ENCODE data around the gene SLC22A31.
"Not testable (repeated sequence)": the region's sequence is repeated elsewhere in the genome, so short reads cannot be mapped to it uniquely, and the experiment has no call there.

The SLC22A31 gene

DNA sequence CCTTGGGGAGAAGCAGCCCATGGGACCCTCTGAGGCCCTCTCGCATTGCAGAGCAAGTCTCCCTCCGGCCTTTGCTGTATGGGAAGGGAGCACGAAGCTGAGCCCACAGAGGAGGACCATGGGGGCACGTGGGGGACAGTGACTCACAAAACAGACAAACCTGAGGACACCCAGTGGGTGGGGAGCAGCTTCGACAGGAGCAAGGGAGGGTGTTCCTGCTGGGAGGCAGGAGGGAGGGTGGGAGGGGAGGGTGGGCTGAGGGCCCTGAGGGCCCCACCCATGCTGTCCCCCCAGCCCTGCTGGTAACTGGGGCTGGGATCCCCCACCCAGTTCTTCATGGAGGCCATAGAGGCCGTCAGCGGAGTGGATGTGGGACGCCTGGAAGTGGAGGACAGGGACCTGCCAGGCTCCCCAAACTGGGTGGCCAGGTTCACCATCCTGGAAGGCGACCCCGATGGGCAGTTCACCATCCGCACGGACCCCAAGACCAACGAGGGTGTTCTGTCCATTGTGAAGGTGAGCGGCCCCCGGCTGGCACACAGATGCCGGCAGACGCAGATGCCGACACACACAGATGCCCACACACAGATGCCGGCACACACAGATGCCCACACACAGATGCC, 12.5 kb downstream of the SLC22A31 start:
- TF ChIP-seq, protein P1, sequence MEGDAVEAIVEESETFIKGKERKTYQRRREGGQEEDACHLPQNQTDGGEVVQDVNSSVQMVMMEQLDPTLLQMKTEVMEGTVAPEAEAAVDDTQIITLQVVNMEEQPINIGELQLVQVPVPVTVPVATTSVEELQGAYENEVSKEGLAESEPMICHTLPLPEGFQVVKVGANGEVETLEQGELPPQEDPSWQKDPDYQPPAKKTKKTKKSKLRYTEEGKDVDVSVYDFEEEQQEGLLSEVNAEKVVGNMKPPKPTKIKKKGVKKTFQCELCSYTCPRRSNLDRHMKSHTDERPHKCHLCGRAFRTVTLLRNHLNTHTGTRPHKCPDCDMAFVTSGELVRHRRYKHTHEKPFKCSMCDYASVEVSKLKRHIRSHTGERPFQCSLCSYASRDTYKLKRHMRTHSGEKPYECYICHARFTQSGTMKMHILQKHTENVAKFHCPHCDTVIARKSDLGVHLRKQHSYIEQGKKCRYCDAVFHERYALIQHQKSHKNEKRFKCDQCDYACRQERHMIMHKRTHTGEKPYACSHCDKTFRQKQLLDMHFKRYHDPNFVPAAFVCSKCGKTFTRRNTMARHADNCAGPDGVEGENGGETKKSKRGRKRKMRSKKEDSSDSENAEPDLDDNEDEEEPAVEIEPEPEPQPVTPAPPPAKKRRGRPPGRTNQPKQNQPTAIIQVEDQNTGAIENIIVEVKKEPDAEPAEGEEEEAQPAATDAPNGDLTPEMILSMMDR (IDR thresholded peaks at IDR 0.05; ENCODE audit: control insufficient read depth, insufficient read depth, low read depth, low read length, missing control alignments) = no peak
- DNase-seq (ENCODE audit: low read depth) = no peak
- H3K4me3 ChIP-seq (ENCODE audit: control insufficient read depth, low read depth, low read length) = no peak overlapping the region

DNA sequence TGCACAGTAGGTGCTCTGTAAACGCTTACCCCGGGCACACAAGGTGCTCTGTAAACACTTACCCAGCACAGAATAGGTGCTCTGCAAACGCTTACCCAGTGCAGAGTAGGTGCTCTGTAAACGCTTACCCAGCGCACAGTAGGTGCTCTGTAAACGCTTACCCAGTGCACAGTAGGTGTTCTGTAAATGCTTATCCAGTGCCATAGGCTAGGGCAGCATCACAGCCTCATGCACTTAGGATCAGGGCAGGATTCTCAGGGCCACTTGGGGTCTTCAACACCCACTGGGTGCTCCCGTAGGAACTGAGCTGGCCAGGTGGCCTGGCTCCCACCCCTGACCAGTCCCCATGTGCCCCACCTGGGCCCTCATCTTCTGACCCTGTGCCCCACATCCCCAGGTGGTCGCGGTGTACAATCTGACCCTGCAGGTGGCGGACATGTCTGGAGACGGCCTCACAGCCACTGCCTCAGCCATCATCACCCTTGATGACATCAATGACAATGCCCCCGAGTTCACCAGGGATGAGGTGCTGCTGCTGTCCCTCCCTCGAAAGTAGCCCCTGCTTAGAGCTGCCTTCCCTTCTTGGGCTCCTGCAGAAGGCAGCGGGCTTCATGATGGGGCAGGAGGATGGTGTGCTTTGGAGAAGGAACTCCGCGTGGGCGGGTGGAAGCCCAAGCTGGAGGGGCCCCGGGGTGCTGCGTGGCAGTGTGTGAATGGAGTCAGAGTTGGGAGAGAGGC, 13.1 kb downstream of the SLC22A31 start:
- TF ChIP-seq, protein P1 (IDR thresholded peaks at IDR 0.05; ENCODE audit: control insufficient read depth, insufficient read depth, low read depth, low read length, missing control alignments) = no peak
- H3K4me3 ChIP-seq (ENCODE audit: control insufficient read depth, low read depth, low read length) = no peak overlapping the region
- no peak for DNase-seq (ENCODE audit: low read depth)

DNA sequence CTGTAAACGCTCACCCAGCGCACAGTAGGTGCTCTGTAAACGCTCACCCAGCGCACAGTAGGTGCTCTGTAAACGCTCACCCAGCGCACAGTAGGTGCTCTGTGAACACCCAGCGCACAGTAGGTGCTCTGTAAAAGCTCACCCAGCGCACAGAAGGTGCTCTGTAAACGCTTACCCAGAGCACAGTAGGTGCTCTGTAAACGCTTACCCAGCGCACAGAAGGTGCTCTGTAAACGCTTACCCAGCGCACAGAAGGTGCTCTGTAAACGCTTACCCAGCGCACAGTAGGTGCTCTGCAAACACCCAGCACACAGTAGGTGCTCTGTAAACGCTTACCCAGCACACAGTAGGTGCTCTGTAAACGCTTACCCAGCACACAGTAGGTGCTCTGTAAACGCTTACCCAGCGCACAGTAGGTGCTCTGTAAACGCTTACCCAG, 13.7 kb downstream of the SLC22A31 start:
- not testable (repeated sequence) for DNase-seq (ENCODE audit: low read depth); H3K4me3 ChIP-seq (ENCODE audit: control insufficient read depth, low read depth, low read length)

DNA sequence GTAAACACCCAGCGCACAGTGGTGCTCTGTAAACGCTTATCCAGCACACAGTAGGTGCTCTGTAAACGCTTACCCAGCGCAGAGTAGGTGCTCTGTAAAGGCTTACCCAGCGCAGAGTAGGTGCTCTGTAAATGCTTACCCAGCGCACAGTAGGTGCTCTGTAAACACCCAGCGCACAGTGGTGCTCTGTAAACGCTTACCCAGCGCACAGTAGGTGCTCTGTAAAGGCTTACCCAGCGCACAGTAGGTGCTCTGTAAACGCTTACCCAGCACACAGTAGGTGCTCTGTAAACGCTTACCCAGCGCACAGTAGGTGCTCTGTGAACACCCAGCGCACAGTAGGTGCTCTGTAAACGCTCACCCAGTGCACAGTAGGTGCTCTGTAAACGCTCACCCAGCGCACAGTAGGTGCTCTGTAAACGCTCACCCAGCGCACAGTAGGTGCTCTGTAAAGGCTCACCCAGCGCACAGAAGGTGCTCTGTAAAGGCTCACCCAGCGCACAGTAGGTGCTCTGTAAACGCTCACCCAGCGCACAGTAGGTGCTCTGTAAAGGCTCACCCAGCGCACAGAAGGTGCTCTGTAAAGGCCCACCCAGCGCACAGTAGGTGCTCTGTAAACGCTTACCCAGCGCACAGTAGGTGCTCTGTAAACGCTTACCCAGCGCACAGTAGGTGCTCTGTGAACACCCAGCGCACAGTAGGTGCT, 14.3 kb downstream of the SLC22A31 start:
- DNase-seq (ENCODE audit: low read depth); H3K4me3 ChIP-seq (ENCODE audit: control insufficient read depth, low read depth, low read length): not testable (repeated sequence)

DNA sequence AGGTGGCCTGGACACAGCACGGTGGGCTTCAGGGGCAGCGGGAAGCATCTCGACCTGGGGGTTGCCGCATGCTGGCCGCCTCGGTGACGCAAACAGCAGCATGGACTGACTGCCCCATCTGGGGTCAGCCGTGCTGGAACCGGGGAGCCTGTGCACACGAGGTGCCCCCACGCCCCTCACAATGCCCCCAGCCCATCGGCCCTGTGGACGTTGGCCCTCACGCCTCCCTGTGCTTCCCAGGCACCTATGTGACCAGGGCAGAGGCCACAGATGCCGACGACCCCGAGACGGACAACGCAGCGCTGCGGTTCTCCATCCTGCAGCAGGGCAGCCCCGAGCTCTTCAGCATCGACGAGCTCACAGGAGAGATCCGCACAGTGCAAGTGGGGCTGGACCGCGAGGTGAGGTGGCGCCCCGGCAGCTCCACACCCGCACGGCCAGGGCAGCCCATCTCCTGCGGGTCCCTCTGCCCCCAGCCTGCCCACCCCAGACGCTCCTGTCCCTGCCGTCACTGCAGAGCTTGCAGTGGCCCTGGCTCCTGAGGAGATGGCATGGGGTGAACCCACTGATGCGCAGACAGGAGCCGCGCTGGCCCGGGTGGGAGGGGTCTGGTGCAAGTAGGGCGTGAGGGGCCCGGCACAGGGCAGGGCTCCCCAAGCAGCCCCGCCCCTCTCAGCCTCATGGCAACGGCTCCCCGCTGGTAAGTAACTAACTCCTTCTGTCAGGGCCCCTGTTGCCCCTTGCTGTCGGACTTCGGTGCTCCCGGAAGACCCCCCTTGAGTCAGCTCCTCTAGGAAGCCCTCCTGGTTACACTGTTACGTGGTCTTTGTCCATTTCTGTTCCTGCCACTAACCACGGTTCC, 15.2 kb downstream of the SLC22A31 start:
- no peak overlapping the region for H3K4me3 ChIP-seq (ENCODE audit: control insufficient read depth, low read depth, low read length)
- TF ChIP-seq, protein P1 (IDR thresholded peaks at IDR 0.05; ENCODE audit: control insufficient read depth, insufficient read depth, low read depth, low read length, missing control alignments) = no peak
- DNase-seq (ENCODE audit: low read depth) = no peak

DNA sequence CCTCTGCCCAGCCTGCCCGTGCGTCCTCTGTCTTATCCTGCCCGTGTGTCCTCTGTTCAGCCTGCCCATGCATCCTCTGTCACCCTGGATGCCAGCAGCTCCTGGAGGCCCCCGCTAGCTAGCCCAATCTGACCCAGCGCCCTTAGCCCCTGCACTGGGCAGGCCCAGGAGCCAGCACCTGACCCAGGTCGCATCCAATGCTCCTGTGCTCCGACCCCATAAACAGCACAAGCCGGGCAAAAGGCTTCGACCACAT, 15.7 kb downstream of the SLC22A31 start:
- TF ChIP-seq, protein P1 (IDR thresholded peaks at IDR 0.05; ENCODE audit: control insufficient read depth, insufficient read depth, low read depth, low read length, missing control alignments) = no peak
- no peak for DNase-seq (ENCODE audit: low read depth)
- H3K4me3 ChIP-seq (ENCODE audit: control insufficient read depth, low read depth, low read length) = no peak overlapping the region

DNA sequence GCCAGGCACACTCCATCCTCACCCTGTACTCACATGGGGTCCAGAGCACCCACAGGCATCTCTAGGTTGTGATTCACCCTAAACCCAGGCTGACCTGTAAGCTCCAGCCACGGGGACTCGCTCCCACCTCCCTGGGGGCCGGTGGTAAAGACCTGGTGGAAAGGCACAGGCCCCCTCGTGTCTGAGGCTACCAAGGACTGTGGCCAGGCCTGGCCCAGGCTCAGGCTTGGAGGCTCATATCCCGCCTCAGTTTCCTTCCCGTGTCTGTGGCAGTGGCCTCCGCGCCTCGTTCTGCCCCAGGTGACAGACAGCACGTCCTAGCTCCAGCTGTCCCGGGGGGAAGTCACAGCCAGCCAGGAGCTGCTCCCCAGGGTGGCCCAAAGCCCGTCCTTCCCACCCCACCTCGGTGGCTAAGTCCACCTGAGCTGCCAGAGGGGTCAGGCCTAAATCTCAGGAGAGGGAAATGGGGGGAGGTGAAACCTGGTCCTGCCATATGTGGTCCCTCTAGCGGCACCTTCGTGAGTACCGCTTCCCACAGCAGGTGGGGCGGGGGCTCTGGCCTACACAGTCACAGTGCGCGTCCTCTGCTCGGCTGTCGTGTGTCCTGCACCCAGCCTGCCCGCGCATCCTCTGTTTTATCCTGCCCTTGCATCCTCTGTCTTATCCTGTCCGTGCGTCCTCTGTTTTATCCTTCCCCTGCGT, 16.2 kb downstream of the SLC22A31 start:
- DNase-seq (ENCODE audit: low read depth) = no peak
- TF ChIP-seq, protein P1 (IDR thresholded peaks at IDR 0.05; ENCODE audit: control insufficient read depth, insufficient read depth, low read depth, low read length, missing control alignments) = no peak
- H3K4me3 ChIP-seq (ENCODE audit: control insufficient read depth, low read depth, low read length) = no peak overlapping the region

Measured in AG09309 (cell line).